ENCODE results near the gene VAT1. TPM values are rescaled to one million over a fixed set of nuclear protein-coding genes. Genes with fewer than 3 reads are reported as not detected.

The VAT1 gene
- total RNA-seq, 1 experiment from 2014 or later: 262 TPM

DNA sequence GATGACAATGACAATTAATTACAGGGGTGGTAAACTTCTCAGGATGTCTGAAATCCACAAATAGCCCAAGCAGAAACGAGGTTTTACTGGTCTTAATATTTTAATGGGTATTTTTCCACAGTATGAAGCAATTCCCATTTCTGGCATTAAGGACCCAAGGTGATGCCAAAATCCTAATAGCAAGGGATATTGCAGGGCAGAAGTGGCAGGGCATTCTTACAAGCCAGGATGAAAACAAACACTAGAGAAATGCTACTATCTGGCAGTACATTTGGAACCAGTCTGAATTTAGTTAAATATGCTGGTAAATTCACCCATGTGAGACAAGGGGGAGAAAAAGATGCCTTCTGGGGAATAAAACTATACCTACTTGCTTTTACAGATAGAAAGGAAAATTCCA, 48.1 kb upstream of the VAT1 start:
- Histone ChIP-seq H2BK120ac (ENCODE audit: low read depth, low read length, poor library complexity, severe bottlenecking) (no peak overlapping the region), H4K5ac (ENCODE audit: insufficient read length, low read depth, low read length) (no peak overlapping the region), H4K91ac (ENCODE audit: insufficient read length, low read depth, low read length) (no peak overlapping the region), H3K23me2 (ENCODE audit: insufficient read length, low read depth, low read length, poor library complexity, severe bottlenecking) (no peaks in the 10 kb centered on the region), H2AK5ac (ENCODE audit: insufficient read length, low read length) (no peak overlapping the region), H3K4me2 (ENCODE audit: insufficient read depth, insufficient read length, low read length) (no peak overlapping the region), H3T11ph (ENCODE audit: low read length) (no peak overlapping the region), H3K27me3 (ENCODE audit: insufficient read depth, low read length) (no peaks in the 10 kb centered on the region), H2BK5ac (ENCODE audit: insufficient read length, low read length) (no peak overlapping the region), H3K14ac (ENCODE audit: insufficient read depth, low read length) (no peak overlapping the region), H3K79me2 (ENCODE audit: insufficient read depth, low read length) (no peaks in the 10 kb centered on the region), H4K8ac (replicated peaks; ENCODE audit: insufficient read length, low read depth, low read length) (no peak overlapping the region), H3K9me3 (ENCODE audit: control insufficient read depth, low read depth, low read length) (no peaks in the 10 kb centered on the region), H3K23ac (ENCODE audit: insufficient read length, low read depth, low read length) (no peak overlapping the region), H4K20me1 (ENCODE audit: control insufficient read depth, insufficient read depth, insufficient read length) (no peaks in the 10 kb centered on the region), H2BK20ac (ENCODE audit: low read depth, low read length, poor library complexity, severe bottlenecking) (no peak overlapping the region), H3K18ac (ENCODE audit: insufficient read length, low read depth, low read length) (no peak overlapping the region), H3K56ac (ENCODE audit: insufficient read length, low read depth, low read length) (no peak overlapping the region), H3K79me1 (ENCODE audit: insufficient read depth, low read depth, low read length, poor library complexity, severe bottlenecking) (no peaks in the 10 kb centered on the region), H3K9ac (ENCODE audit: extremely low read depth, insufficient read length, low read length) (no peak overlapping the region), H3K4ac (ENCODE audit: low read depth, low read length) (no peak overlapping the region), H3K27ac (ENCODE audit: insufficient read length, low read depth, low read length) (no peak overlapping the region), H3K4me1 (ENCODE audit: insufficient read depth, low read length) (no peaks in the 10 kb centered on the region), H2BK15ac (ENCODE audit: low read depth, low read length) (no peak overlapping the region), H2AFZ (ENCODE audit: low read length) (no peak overlapping the region), H2BK12ac (ENCODE audit: insufficient read length, low read depth, low read length) (no peak overlapping the region)
- Mint-ChIP-seq H3K9me3 (no peaks in the 10 kb centered on the region), H3K27me3 (ENCODE audit: low read depth) (no peaks in the 10 kb centered on the region), H3K4me1 (peaks cover 3 to 7% of the 10 kb centered on the region in 2 experiments), H3K27ac (no peak overlapping the region), H3K4me3 (no peak overlapping the region), H3K36me3 (ENCODE audit: insufficient read depth in 1 of 3, low read depth in 3 of 3) (peaks cover 3 to 43% (median 38%) of the 10 kb centered on the region in 3 experiments; a peak in 6 of 7 replicates)
- TF ChIP-seq, protein P1, sequence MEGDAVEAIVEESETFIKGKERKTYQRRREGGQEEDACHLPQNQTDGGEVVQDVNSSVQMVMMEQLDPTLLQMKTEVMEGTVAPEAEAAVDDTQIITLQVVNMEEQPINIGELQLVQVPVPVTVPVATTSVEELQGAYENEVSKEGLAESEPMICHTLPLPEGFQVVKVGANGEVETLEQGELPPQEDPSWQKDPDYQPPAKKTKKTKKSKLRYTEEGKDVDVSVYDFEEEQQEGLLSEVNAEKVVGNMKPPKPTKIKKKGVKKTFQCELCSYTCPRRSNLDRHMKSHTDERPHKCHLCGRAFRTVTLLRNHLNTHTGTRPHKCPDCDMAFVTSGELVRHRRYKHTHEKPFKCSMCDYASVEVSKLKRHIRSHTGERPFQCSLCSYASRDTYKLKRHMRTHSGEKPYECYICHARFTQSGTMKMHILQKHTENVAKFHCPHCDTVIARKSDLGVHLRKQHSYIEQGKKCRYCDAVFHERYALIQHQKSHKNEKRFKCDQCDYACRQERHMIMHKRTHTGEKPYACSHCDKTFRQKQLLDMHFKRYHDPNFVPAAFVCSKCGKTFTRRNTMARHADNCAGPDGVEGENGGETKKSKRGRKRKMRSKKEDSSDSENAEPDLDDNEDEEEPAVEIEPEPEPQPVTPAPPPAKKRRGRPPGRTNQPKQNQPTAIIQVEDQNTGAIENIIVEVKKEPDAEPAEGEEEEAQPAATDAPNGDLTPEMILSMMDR (conservative IDR thresholded peaks at IDR 0.05): no peak
- DNase-seq: no peak
- no CpG with 5 or more reads among the region's 1 CpG for WGBS (ENCODE audit: extremely low coverage, insufficient read length, low lambda C conversion rate)

Measured in H9 (cell line).